H1 (cell line): ENCODE results near the gene SOX13. TPM values are rescaled to one million over a fixed set of nuclear protein-coding genes. Genes with fewer than 3 reads are reported as not detected.

Experiments
- CTCF ChIA-PET: fragments of 300-600 bp; sonication (Branson Sonifier 250); formaldehyde crosslinking; loops from one replicate; lab custom pipeline; 2021; ENCODE audit not compliant: partially characterized antibody; lab: Charles Lee
- POLR2A ChIA-PET: fragments of 300-600 bp; sonication (Branson Sonifier 250); formaldehyde crosslinking; loops from one replicate; lab custom pipeline; 2021; ENCODE audit warnings: inconsistent platforms; ENCODE audit not compliant: partially characterized antibody; lab: Charles Lee
- DNase-seq, 2 experiments: peaks; one replicate each; pipeline versions ENCODE4 v3.0.0 to v3.0.0-alpha.2; 2010 to 2022; ENCODE audit warnings: low spot score in 2 of 2, low read depth in 1 of 2, mixed read lengths in 1 of 2
- FAIRE-seq: peaks from 2 replicates; lab custom pipeline; 2011; peaks lifted over from hg19 to GRCh38; lab: Jason Lieb, UNC
- H2AFZ ChIP-seq: 2 replicates; pipeline ENCODE4 v1.8.1; 2012; ENCODE audit warnings: low read length, inconsistent platforms
- H2AK5ac ChIP-seq: 2 replicates; pipeline ENCODE4 v1.6.1; 2013; ENCODE audit warnings: low read depth, low read length
- H2BK120ac ChIP-seq: replicated peaks from 2 replicates; pipeline ENCODE3; 2013; ENCODE audit warnings: low read depth, low read length, inconsistent platforms
- H2BK12ac ChIP-seq: 2 replicates; pipeline ENCODE4 v1.6.1; 2013; ENCODE audit warnings: low read depth, low read length
- H2BK15ac ChIP-seq: 2 replicates; pipeline ENCODE4 v1.6.1; 2013; ENCODE audit warnings: low read length
- H2BK20ac ChIP-seq: 2 replicates; pipeline ENCODE4 v1.6.1; 2013; ENCODE audit warnings: low read length
- H2BK5ac ChIP-seq: 2 replicates; pipeline ENCODE4 v1.6.1; 2013; ENCODE audit warnings: low read depth, low read length
- H3K14ac ChIP-seq: 2 replicates; pipeline ENCODE4 v1.6.1; 2013; ENCODE audit warnings: inconsistent platforms; ENCODE audit not compliant: insufficient read length
- H3K18ac ChIP-seq: 2 replicates; pipeline ENCODE4 v1.6.1; 2013; ENCODE audit warnings: low read length; ENCODE audit errors: extremely low read depth
- H3K23ac ChIP-seq: 2 replicates; pipeline ENCODE4 v1.6.1; 2013; ENCODE audit warnings: inconsistent platforms; ENCODE audit not compliant: insufficient read length
- H3K23me2 ChIP-seq: 2 replicates; pipeline ENCODE4 v1.6.1; 2013; ENCODE audit warnings: low read depth, low read length
- H3K27ac ChIP-seq: 2 replicates; pipeline ENCODE4 v1.6.1; 2011; ENCODE audit warnings: low read depth, low read length, inconsistent platforms
- H3K27me3 ChIP-seq, 4 experiments: replicated peaks in 1 of 4; 1 replicate in 1 of 4; 2 replicates in 3 of 4; pipeline versions ENCODE4 v1.6.1 to v1.8.1; 2011 to 2013; ENCODE audit warnings: low read length in 3 of 4, mild to moderate bottlenecking in 3 of 4, inconsistent platforms in 2 of 4, mixed read lengths in 2 of 4, moderate library complexity in 1 of 4; ENCODE audit not compliant: control insufficient read depth in 3 of 4, insufficient read depth in 3 of 4; ENCODE audit errors: extremely low read depth in 1 of 4
- H3K36me3 ChIP-seq, 4 experiments: 2 replicates each; pipeline versions ENCODE4 v1.6.1 to v1.8.1; 2011 to 2013; ENCODE audit warnings: mild to moderate bottlenecking in 4 of 4, low read length in 3 of 4, moderate library complexity in 2 of 4, control low read depth in 1 of 4, inconsistent platforms in 1 of 4; ENCODE audit not compliant: insufficient read depth in 4 of 4, control insufficient read depth in 2 of 4
- H3K4ac ChIP-seq: replicated peaks from 2 replicates; pipeline ENCODE3; 2013; ENCODE audit warnings: low read length, low read depth, mixed read lengths, inconsistent platforms; ENCODE audit not compliant: insufficient read length
- H3K4me1 ChIP-seq, 4 experiments: replicated peaks in 1 of 4; 1 replicate in 1 of 4; 2 replicates in 3 of 4; pipeline versions ENCODE4 v1.6.1 to v1.8.1; 2011 to 2013; ENCODE audit warnings: low read length in 3 of 4, inconsistent platforms in 2 of 4, mixed read lengths in 1 of 4; ENCODE audit not compliant: insufficient read depth in 4 of 4, control insufficient read depth in 3 of 4
- H3K4me2 ChIP-seq, 2 experiments: 2 replicates each; pipeline versions ENCODE4 v1.6.1 to v1.8.1; 2011 to 2013; ENCODE audit warnings: low read depth in 2 of 2, low read length in 2 of 2, control low read depth in 1 of 2, inconsistent platforms in 1 of 2, mild to moderate bottlenecking in 1 of 2; ENCODE audit not compliant: insufficient read depth in 1 of 2
- H3K4me3 ChIP-seq, 4 experiments: fragments of 200-600, 300-600 bp in 1 of 4; sonication (generic), shearing (Covaris generic), sonication (Bioruptor Twin) in 1 of 4; 2 replicates each; pipeline versions ENCODE4 v1.5.1 to v1.8.1; 2011 to 2016; ENCODE audit warnings: low read length in 4 of 4, low read depth in 3 of 4, control low read depth in 2 of 4, inconsistent platforms in 2 of 4, mild to moderate bottlenecking in 2 of 4, mixed read lengths in 1 of 4, moderate library complexity in 1 of 4; ENCODE audit not compliant: insufficient read depth in 2 of 4; ENCODE audit errors: extremely low read depth in 1 of 4
- H3K56ac ChIP-seq: replicated peaks from 2 replicates; pipeline ENCODE3; 2013; ENCODE audit warnings: low read depth, mild to moderate bottlenecking, mixed read lengths, low read length, inconsistent platforms; ENCODE audit not compliant: insufficient read length
- H3K79me1 ChIP-seq: 2 replicates; pipeline ENCODE4 v1.6.1; 2013; ENCODE audit warnings: low read depth, low read length, control low read depth
- H3K79me2 ChIP-seq, 2 experiments: 2 replicates each; pipeline versions ENCODE4 v1.6.1 to v1.8.1; 2012 to 2013; ENCODE audit warnings: low read length in 2 of 2, mild to moderate bottlenecking in 2 of 2, inconsistent platforms in 1 of 2; ENCODE audit not compliant: insufficient read depth in 2 of 2, control insufficient read depth in 1 of 2
- H3K9ac ChIP-seq, 4 experiments: replicated peaks in 1 of 4; 1 replicate in 1 of 4; 2 replicates in 3 of 4; pipeline versions ENCODE4 v1.6.1 to v1.8.1; 2011 to 2013; ENCODE audit warnings: low read depth in 3 of 4, low read length in 3 of 4, control low read depth in 2 of 4, mild to moderate bottlenecking in 2 of 4, moderate library complexity in 2 of 4, inconsistent platforms in 1 of 4; ENCODE audit errors: extremely low read depth in 1 of 4
- H3K9me3 ChIP-seq, 2 experiments: 2 replicates each; pipeline versions ENCODE4 v1.6.1 to v1.8.1; 2012 to 2013; ENCODE audit warnings: mild to moderate bottlenecking in 2 of 2, moderate library complexity in 2 of 2, control low read depth in 1 of 2, inconsistent platforms in 1 of 2, low read depth in 1 of 2, low read length in 1 of 2, mixed read lengths in 1 of 2; ENCODE audit not compliant: insufficient read depth in 2 of 2
- H4K20me1 ChIP-seq, 2 experiments: replicated peaks in 1 of 2; 2 replicates each; pipeline versions ENCODE3 to v1.8.1; 2011 to 2013; ENCODE audit warnings: inconsistent platforms in 2 of 2, low read length in 2 of 2, mild to moderate bottlenecking in 1 of 2; ENCODE audit not compliant: insufficient read depth in 2 of 2, control insufficient read depth in 1 of 2
- H4K5ac ChIP-seq: 2 replicates; pipeline ENCODE4 v1.6.1; 2013; ENCODE audit warnings: low read length, low read depth, mixed read lengths, inconsistent platforms; ENCODE audit not compliant: insufficient read length
- H4K8ac ChIP-seq: 2 replicates; pipeline ENCODE4 v1.8.0; 2013; ENCODE audit warnings: mild to moderate bottlenecking, moderate library complexity, low read length, inconsistent platforms; ENCODE audit not compliant: insufficient read depth; ENCODE audit errors: extremely low read depth
- H4K91ac ChIP-seq: replicated peaks from 2 replicates; pipeline ENCODE3; 2013; ENCODE audit warnings: low read length, mixed read lengths, inconsistent platforms; ENCODE audit not compliant: insufficient read length
- GABPA ChIP-seq: IDR thresholded peaks from 2 replicates; pipeline ENCODE4 v1.6.1; 2011; ENCODE audit warnings: mild to moderate bottlenecking, low read length, moderate library complexity, borderline replicate concordance; ENCODE audit not compliant: insufficient read depth
- HDAC2 ChIP-seq, 2 experiments: fragments of 300-600 bp in 1 of 2; sonication (generic) in 1 of 2; IDR thresholded peaks; 2 replicates each; pipeline ENCODE4 v1.6.1; 2011 to 2012; ENCODE audit warnings: low read depth in 2 of 2, low read length in 2 of 2, mild to moderate bottlenecking in 2 of 2, moderate library complexity in 2 of 2, borderline replicate concordance in 1 of 2, inconsistent platforms in 1 of 2
- KDM1A ChIP-seq: fragments of 200-600, 300-600 bp; sonication (generic); IDR thresholded peaks from 2 replicates; pipeline ENCODE4 v1.7.1; 2016; ENCODE audit warnings: mild to moderate bottlenecking, low read length, borderline replicate concordance
- KDM4A ChIP-seq: IDR thresholded peaks from one replicate; pipeline ENCODE4 v1.7.1; 2012; ENCODE audit warnings: low read depth, mild to moderate bottlenecking, moderate library complexity, low read length, inconsistent platforms; ENCODE audit not compliant: severe bottlenecking
- KDM5A ChIP-seq: fragments of 200-600 bp; IDR thresholded peaks from 2 replicates; pipeline ENCODE4 v1.7.1; 2012; ENCODE audit warnings: mild to moderate bottlenecking, low read length, inconsistent platforms, mixed read lengths
- SIN3A ChIP-seq, 2 experiments: IDR thresholded peaks in 1 of 2; conservative IDR thresholded peaks in 1 of 2; 2 replicates each; pipeline ENCODE4 v1.6.1; 2011 to 2012; ENCODE audit warnings: low read length in 2 of 2, improper control_type of control experiment in 1 of 2, low read depth in 1 of 2, mild to moderate bottlenecking in 1 of 2
- SP4 ChIP-seq: IDR thresholded peaks from 2 replicates; pipeline ENCODE4 v1.6.1; 2012; ENCODE audit warnings: low read length, inconsistent platforms
- TBP ChIP-seq: IDR thresholded peaks from 2 replicates; pipeline ENCODE4 v1.6.1; 2011; ENCODE audit warnings: low read depth, low read length, improper control_type of control experiment
- ZNF274 ChIP-seq: IDR thresholded peaks from 2 replicates; pipeline ENCODE4 v1.7.0; 2012; ENCODE audit warnings: low read length, borderline replicate concordance; ENCODE audit errors: extremely low read depth
- WGBS, 2 experiments: shearing (Covaris generic) in 1 of 2; methylation state at CpG; one replicate each; pipeline versions ENCODE4 v1.1.6 to v1.1.7; 2013 to 2015; ENCODE audit warnings: low lambda C conversion rate in 2 of 2, mixed read lengths in 2 of 2, inconsistent platforms in 1 of 2, low coverage in 1 of 2, missing lambda C conversion rate in 1 of 2; ENCODE audit not compliant: insufficient replicate concordance in 2 of 2, insufficient coverage in 1 of 2, insufficient read length in 1 of 2; ENCODE audit errors: extremely low coverage in 1 of 2, missing lambda C conversion rate in 1 of 2; 5-methylcytosine and 5-hydroxymethylcytosine counted together
- polyA plus RNA-seq, 7 experiments: library from polyadenylated mRNA; depleted of rRNA in 3 of 7; stranded (reverse) in 5 of 7; unstranded in 2 of 7; fragments of >200 nt in 5 of 7; fragments of 200-250 nt in 2 of 7; gene quantifications; 1 replicate in 5 of 7; 2 replicates in 1 of 7; 4 replicates in 1 of 7; pipeline versions ENCODE4 v1.2.1 to v1.2.3, GENCODE V29; 2011 to 2013; ENCODE audit warnings: missing spikeins in 2 of 7, mixed read lengths in 2 of 7
- total RNA-seq: library from RNA; stranded (reverse); fragmentation: NEBNext Ultra II Directional; extraction: Animal tissue kit (Norgen Biotek cat#: 25700); gene quantifications from 2 replicates; pipeline ENCODE4 v1.2.1, GENCODE V29; 2021
- TF ChIP-seq, protein P1 (sequence below), 3 experiments: IDR thresholded peaks; 1 replicate in 2 of 3; 2 replicates in 1 of 3; pipeline versions ENCODE4 v1.5.1 to v1.6.1; 2011; ENCODE audit warnings: low read length in 3 of 3, mild to moderate bottlenecking in 3 of 3, inconsistent platforms in 2 of 3, low read depth in 1 of 3, moderate library complexity in 1 of 3; ENCODE audit not compliant: insufficient read depth in 1 of 3; ENCODE audit errors: control extremely low read depth in 1 of 3

SOX13 gene
- total and polyA plus RNA-seq, 2 of the 8 experiments (the other 6 are each of a cell fraction or from before 2014, with no cell fraction given) = 113 to 173 TPM

DNA sequence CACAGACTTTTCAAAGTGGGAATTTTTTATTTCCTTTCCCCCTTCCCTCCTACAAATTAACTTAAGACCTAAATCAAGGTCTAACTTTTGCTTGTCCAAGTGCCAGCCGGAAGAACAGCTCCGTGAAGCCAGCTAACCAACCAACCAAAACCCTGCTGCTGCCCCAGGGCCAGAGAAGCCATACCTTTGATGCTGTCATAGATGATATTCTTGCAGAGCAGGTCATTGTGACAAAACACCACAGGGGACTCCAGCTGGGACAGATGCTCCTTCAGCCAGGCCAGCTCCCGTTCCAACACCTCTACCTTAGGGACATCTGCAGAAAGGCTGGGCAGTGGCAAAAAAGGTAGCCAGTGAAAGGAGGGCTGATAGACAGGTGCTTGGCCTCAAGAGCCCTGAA is 68.2 kb downstream of the SOX13 start:
- WGBS, 2 experiments = 82% methylated on average over 3 of the region's 3 CpGs; no CpG with 5 or more reads in 1 of the 2 experiments
- H3K14ac ChIP-seq = no peak overlapping the region
- no peaks in the 10 kb centered on the region for H3K9me3 ChIP-seq
- no peak overlapping the region for H3K4me2 ChIP-seq
- H2BK12ac ChIP-seq = no peak overlapping the region
- H4K20me1 ChIP-seq = peaks cover 0 to 2% of the 10 kb centered on the region in 2 experiments
- no peak overlapping the region for H3K56ac ChIP-seq
- H3K79me2 ChIP-seq = no peaks in the 10 kb centered on the region
- no peak overlapping the region for H2AK5ac ChIP-seq
- ChIA-PET POLR2A (interaction anchor here (1.2 to 2.5 kb wide), 4 partner anchors 9 to 12 kb away, joined by 4 to 8 read pairs (median 6); partner anchors contain the start of gene ETNK2), CTCF (interaction anchor here (0.9 to 9.8 kb wide), 10 partner anchors 9 to 282 kb away, joined by 3 to 99 read pairs (median 5); partner anchors contain the start of genes ETNK2 and SOX13)
- peaks cover 0 to 5% (median under 1%) of the 10 kb centered on the region in 4 experiments; a peak in 3 of 7 replicates for H3K4me1 ChIP-seq
- no peak overlapping the region for H3K23ac ChIP-seq
- no peak overlapping the region for H3K4me3 ChIP-seq
- H2BK120ac ChIP-seq = no peak overlapping the region
- no peak overlapping the region for H3K4ac ChIP-seq
- H4K5ac ChIP-seq = no peak overlapping the region
- H3K23me2 ChIP-seq = no peaks in the 10 kb centered on the region; the same call in 1 of the 2 replicates
- no peak for FAIRE-seq
- H3K27me3 ChIP-seq = no peaks in the 10 kb centered on the region; a peak in 1 of 7 replicates
- H3K36me3 ChIP-seq = no peaks in the 10 kb centered on the region
- H2AFZ ChIP-seq = no peak overlapping the region
- no peak overlapping the region for H2BK20ac ChIP-seq
- no peak overlapping the region for H4K8ac ChIP-seq
- no peak for DNase-seq
- H3K79me1 ChIP-seq = peaks cover 2% of the 10 kb centered on the region; the same call in 1 of the 2 replicates
- H3K9ac ChIP-seq = no peak overlapping the region
- H2BK5ac ChIP-seq = no peak overlapping the region
- no peak overlapping the region for H3K18ac ChIP-seq
- H2BK15ac ChIP-seq = no peak overlapping the region
- no peak overlapping the region for H4K91ac ChIP-seq
- H3K27ac ChIP-seq = no peak overlapping the region
- TF ChIP-seq SP4 (no peak), TBP (no peak), SIN3A (conservative IDR thresholded peaks at IDR 0.05 in 1 of 2, IDR thresholded peaks at IDR 0.05 in 1 of 2; ENCODE audit: low read depth in 1 of 2, low read length in 2 of 2) (no peak), HDAC2 (IDR thresholded peaks at IDR 0.05; ENCODE audit: borderline replicate concordance in 1 of 2, low read depth in 2 of 2, low read length in 2 of 2) (no peak), ZNF274 (no peak), KDM1A (no peak), KDM4A (no peak), GABPA (no peak), KDM5A (no peak)
- TF ChIP-seq, protein P1, sequence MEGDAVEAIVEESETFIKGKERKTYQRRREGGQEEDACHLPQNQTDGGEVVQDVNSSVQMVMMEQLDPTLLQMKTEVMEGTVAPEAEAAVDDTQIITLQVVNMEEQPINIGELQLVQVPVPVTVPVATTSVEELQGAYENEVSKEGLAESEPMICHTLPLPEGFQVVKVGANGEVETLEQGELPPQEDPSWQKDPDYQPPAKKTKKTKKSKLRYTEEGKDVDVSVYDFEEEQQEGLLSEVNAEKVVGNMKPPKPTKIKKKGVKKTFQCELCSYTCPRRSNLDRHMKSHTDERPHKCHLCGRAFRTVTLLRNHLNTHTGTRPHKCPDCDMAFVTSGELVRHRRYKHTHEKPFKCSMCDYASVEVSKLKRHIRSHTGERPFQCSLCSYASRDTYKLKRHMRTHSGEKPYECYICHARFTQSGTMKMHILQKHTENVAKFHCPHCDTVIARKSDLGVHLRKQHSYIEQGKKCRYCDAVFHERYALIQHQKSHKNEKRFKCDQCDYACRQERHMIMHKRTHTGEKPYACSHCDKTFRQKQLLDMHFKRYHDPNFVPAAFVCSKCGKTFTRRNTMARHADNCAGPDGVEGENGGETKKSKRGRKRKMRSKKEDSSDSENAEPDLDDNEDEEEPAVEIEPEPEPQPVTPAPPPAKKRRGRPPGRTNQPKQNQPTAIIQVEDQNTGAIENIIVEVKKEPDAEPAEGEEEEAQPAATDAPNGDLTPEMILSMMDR (IDR thresholded peaks at IDR 0.05; ENCODE audit: control extremely low read depth in 1 of 3, insufficient read depth in 1 of 3, low read depth in 1 of 3, low read length in 3 of 3) = no peak
